Naive thymus-derived CD4-positive, alpha-beta T cell (primary cell): ENCODE measurements around the gene PCGF5. TPM values are rescaled to one million over a fixed set of nuclear protein-coding genes. Genes with fewer than 3 reads are reported as not detected.
A peak's percentile ranks its signal among the peaks of the same experiment; 100 is the strongest.

Experiments used
- ATAC-seq: fragments of 150-1000 bp; cut with Tn5 transposase; 2 replicates; pipeline ENCODE4 v1.10.0; 2021; ENCODE audit warnings: mild to moderate bottlenecking, moderate library complexity
- CTCF ChIA-PET: fragments of 350-600 bp; sonication (Branson Sonifier 250); formaldehyde crosslinking; loops from one replicate; lab custom pipeline; 2021; ENCODE audit warnings: antibody characterized with exemption; lab: Charles Lee
- POLR2A ChIA-PET: fragments of 350-600 bp; sonication (Branson Sonifier 250); formaldehyde crosslinking; loops from one replicate; lab custom pipeline; 2021; ENCODE audit warnings: antibody characterized with exemption, inconsistent platforms; lab: Charles Lee
- DNase-seq, 9 donors: peaks; one replicate each; pipeline versions ENCODE4 v3.0.0 to v3.0.0-alpha.2; 2020 to 2022; ENCODE audit warnings: mixed read lengths in 1 of 9
- H3K27ac ChIP-seq: one replicate; pipeline ENCODE4 v1.7.0; 2013; ENCODE audit warnings: mild to moderate bottlenecking, low read depth, low read length, moderate library complexity
- H3K27me3 ChIP-seq, 2 donors: one replicate each; pipeline ENCODE4 v1.7.0; 2013; ENCODE audit warnings: low read length in 2 of 2, mild to moderate bottlenecking in 2 of 2, moderate library complexity in 2 of 2; ENCODE audit not compliant: control insufficient read depth in 2 of 2, insufficient read depth in 2 of 2
- H3K36me3 ChIP-seq, 3 experiments: 1 replicate in 2 of 3; 2 replicates in 1 of 3; pipeline ENCODE4 v1.7.0; 2013; ENCODE audit warnings: low read length in 3 of 3, mild to moderate bottlenecking in 3 of 3, moderate library complexity in 1 of 3; ENCODE audit not compliant: insufficient read depth in 3 of 3, control insufficient read depth in 2 of 3
- H3K4me1 ChIP-seq, 2 donors: one replicate each; pipeline ENCODE4 v1.7.0; 2013; ENCODE audit warnings: low read length in 2 of 2, mild to moderate bottlenecking in 2 of 2, moderate library complexity in 1 of 2; ENCODE audit not compliant: control insufficient read depth in 2 of 2, insufficient read depth in 2 of 2
- H3K4me3 ChIP-seq: 2 replicates; pipeline ENCODE4 v1.7.0; 2013; ENCODE audit warnings: mild to moderate bottlenecking, low read length
- H3K9me3 ChIP-seq, 3 experiments: 1 replicate in 2 of 3; 2 replicates in 1 of 3; pipeline ENCODE4 v1.7.0; 2013; ENCODE audit warnings: low read length in 3 of 3; ENCODE audit not compliant: control insufficient read depth in 2 of 3
- H3K27ac Mint-ChIP-seq, 9 donors: one replicate each; pipeline ENCODE4 v1.8.0; 2020 to 2022; ENCODE audit warnings: mixed read lengths in 9 of 9, mild to moderate bottlenecking in 8 of 9, moderate library complexity in 5 of 9, inconsistent platforms in 2 of 9
- H3K27me3 Mint-ChIP-seq, 5 donors: one replicate each; pipeline ENCODE4 v1.8.0; 2021 to 2022; ENCODE audit warnings: mixed read lengths in 5 of 5, mild to moderate bottlenecking in 1 of 5
- H3K36me3 Mint-ChIP-seq, 5 donors: one replicate each; pipeline ENCODE4 v1.8.0; 2020 to 2022; ENCODE audit warnings: mixed read lengths in 5 of 5, mild to moderate bottlenecking in 3 of 5, inconsistent platforms in 1 of 5
- H3K4me1 Mint-ChIP-seq, 7 donors: one replicate each; pipeline ENCODE4 v1.8.0; 2020 to 2022; ENCODE audit warnings: mixed read lengths in 7 of 7, mild to moderate bottlenecking in 3 of 7, inconsistent platforms in 1 of 7
- H3K4me3 Mint-ChIP-seq, 10 donors: one replicate each; pipeline ENCODE4 v1.8.0; 2020 to 2022; ENCODE audit warnings: mild to moderate bottlenecking in 10 of 10, mixed read lengths in 10 of 10, moderate library complexity in 6 of 10, inconsistent platforms in 2 of 10
- H3K9me3 Mint-ChIP-seq, 11 donors: one replicate each; pipeline ENCODE4 v1.8.0; 2020 to 2022; ENCODE audit warnings: mixed read lengths in 11 of 11, mild to moderate bottlenecking in 4 of 11, inconsistent platforms in 1 of 11, moderate library complexity in 1 of 11
- intact Hi-C, 2 donors: fragments of 100-400 bp; cut with micrococcal nuclease; formaldehyde crosslinking; loops; one replicate each; pipeline ENCODE4 v1.15.1; 2023
- polyA plus RNA-seq, 2 donors: library from polyadenylated mRNA; unstranded; fragments of 300-500 nt; fragmentation: Illumina TruSeq; gene quantifications; one replicate each; pipeline ENCODE4 v1.2.3, GENCODE V29; 2021
- total RNA-seq, 6 experiments: library from RNA in 5 of 6; stranded (reverse) in 5 of 6; gene quantifications; 1 replicate in 5 of 6; 2 replicates in 1 of 6; pipeline ENCODE4 v1.2.3 and lab custom pipeline; 2021 to 2026

The PCGF5 gene
- total and polyA plus RNA-seq, 7 experiments from 2014 or later: 41.2 to 69.9 (median 57.4) TPM

GRCh38 chr10:91196268-91197048, 24.0 kb upstream of the PCGF5 start:
- H3K27ac ChIP-seq: no peak overlapping the region
- H3K27ac Mint-ChIP-seq: peak overlapping the region in 8 of 9 donors; percentile 26 to 91 (median 40)
- H3K4me3 ChIP-seq: no peak overlapping the region
- peaks cover 53 to 91% (median 87%) of the 10 kb centered on the region in 7 donors for H3K4me1 Mint-ChIP-seq
- H3K36me3 ChIP-seq: no peaks in the 10 kb centered on the region
- peaks cover 37% of the 10 kb centered on the region in 2 donors for H3K4me1 ChIP-seq
- no peaks in the 10 kb centered on the region for H3K27me3 Mint-ChIP-seq
- H3K4me3 Mint-ChIP-seq: no peak overlapping the region
- ChIA-PET POLR2A (interaction anchor here (0.9 kb wide), 1 partner anchor 10 kb away, joined by 3 read pairs; no protein-coding TSS in a partner anchor), CTCF (no interaction called here)
- H3K9me3 Mint-ChIP-seq: peaks cover 0 to 11% (median 0%) of the 10 kb centered on the region in 11 donors
- DNase-seq: no peak
- H3K9me3 ChIP-seq: peaks cover 0 to 4% (median 0%) of the 10 kb centered on the region in 3 experiments
- intact Hi-C loops: no loop called here
- H3K27me3 ChIP-seq: no peaks in the 10 kb centered on the region
- H3K36me3 Mint-ChIP-seq: peaks cover 10 to 33% (median 24%) of the 10 kb centered on the region in 5 donors
- no peak for ATAC-seq

- Histone ChIP-seq H3K27ac (no peak overlapping the region), H3K4me1 (peaks cover 42 to 43% of the 10 kb centered on the region in 2 donors), H3K4me3 (no peak overlapping the region), H3K9me3 (peaks cover 0 to 4% (median 0%) of the 10 kb centered on the region in 3 experiments), H3K27me3 (no peaks in the 10 kb centered on the region), H3K36me3 (no peaks in the 10 kb centered on the region)
- no peaks in the 10 kb centered on the region for H3K27me3 Mint-ChIP-seq
- peak overlapping the region in 6 of 9 donors; percentile 2 to 91 (median 26) for H3K27ac Mint-ChIP-seq
- ChIA-PET POLR2A (interaction anchor here (0.9 kb wide), 1 partner anchor 10 kb away, joined by 3 read pairs; no protein-coding TSS in a partner anchor), CTCF (no interaction called here)
- intact Hi-C loops: no loop called here
- ATAC-seq (no peak), DNase-seq (no peak)
- no peak overlapping the region for H3K4me3 Mint-ChIP-seq
- peaks cover 0 to 11% (median 0%) of the 10 kb centered on the region in 11 donors for H3K9me3 Mint-ChIP-seq
- H3K4me1 Mint-ChIP-seq: peaks cover 57 to 92% (median 88%) of the 10 kb centered on the region in 7 donors
- peaks cover 10 to 33% (median 24%) of the 10 kb centered on the region in 5 donors for H3K36me3 Mint-ChIP-seq
Observed at GRCh38 chr10:91197127-91197526, 23.3 kb upstream of the PCGF5 start.

- peaks cover 55 to 91% (median 86%) of the 10 kb centered on the region in 7 donors for H3K4me1 Mint-ChIP-seq
- Histone ChIP-seq H3K27me3 (no peaks in the 10 kb centered on the region), H3K27ac (peak overlapping the region; percentile 59), H3K36me3 (no peaks in the 10 kb centered on the region), H3K9me3 (peaks cover 0 to 3% (median 0%) of the 10 kb centered on the region in 3 experiments), H3K4me1 (peaks cover 55 to 57% of the 10 kb centered on the region in 2 donors), H3K4me3 (no peak overlapping the region)
- peak overlapping the region in 8 of 10 donors; percentile 9 to 82 (median 54) for H3K4me3 Mint-ChIP-seq
- peaks cover 0 to 3% (median 0%) of the 10 kb centered on the region in 11 donors for H3K9me3 Mint-ChIP-seq
- DNase-seq (peak in 5 of 9 donors; percentile 21 to 45 (median 28)), ATAC-seq (peak; percentile 55)
- intact Hi-C loops: loop anchor here in 1 of 2 donors (1.0 kb wide), 1 partner anchor 35 kb away; no protein-coding TSS in a partner anchor
- ChIA-PET POLR2A (interaction anchor here (1.3 kb wide), 1 partner anchor 35 kb away, joined by 3 read pairs; no protein-coding TSS in a partner anchor), CTCF (no interaction called here)
- H3K27me3 Mint-ChIP-seq: no peaks in the 10 kb centered on the region
- H3K27ac Mint-ChIP-seq: peak overlapping the region; percentile 44 to 94 (median 86)
- peaks cover 2 to 22% (median 20%) of the 10 kb centered on the region in 5 donors for H3K36me3 Mint-ChIP-seq
Observed at GRCh38 chr10:91198781-91199180, 21.7 kb upstream of the PCGF5 start.

GRCh38 chr10:91200314-91201212, 19.9 kb upstream of the PCGF5 start:
- Histone ChIP-seq H3K27ac (peak overlapping the region; percentile 59), H3K27me3 (no peaks in the 10 kb centered on the region), H3K36me3 (no peaks in the 10 kb centered on the region), H3K9me3 (no peaks in the 10 kb centered on the region), H3K4me3 (peak overlapping the region; percentile 12), H3K4me1 (peaks cover 52 to 61% of the 10 kb centered on the region in 2 donors)
- intact Hi-C loops: loop anchor here (1.0 to 5.0 kb wide), 6 partner anchors 10 to 597 kb away; partner anchors contain the start of genes PCGF5 (in 2 of the 2) and TNKS2 (in 1 of the 2)
- Mint-ChIP-seq H3K9me3 (peaks cover 0 to 3% (median 0%) of the 10 kb centered on the region in 11 donors), H3K27me3 (no peaks in the 10 kb centered on the region), H3K4me1 (peaks cover 55 to 93% (median 86%) of the 10 kb centered on the region in 7 donors), H3K36me3 (peaks cover 0 to 15% (median 9%) of the 10 kb centered on the region in 5 donors), H3K27ac (peak overlapping the region; percentile 78 to 94 (median 90)), H3K4me3 (peak overlapping the region; percentile 19 to 82 (median 68))
- CTCF ChIA-PET: interaction anchor here (0.8 to 1.5 kb wide), 3 partner anchors 12 to 435 kb away, joined by 3 read pairs; no protein-coding TSS in a partner anchor
- DNase-seq (no peak), ATAC-seq (no peak)
- POLR2A ChIA-PET: interaction anchor here (0.8 to 2.6 kb wide), 4 partner anchors 19 to 39 kb away, joined by 4 to 16 read pairs (median 4); partner anchors contain the start of gene PCGF5

- POLR2A ChIA-PET: interaction anchor here (0.8 to 2.6 kb wide), 3 partner anchors 19 to 38 kb away, joined by 4 to 16 read pairs (median 5); partner anchors contain the start of gene PCGF5
- Histone ChIP-seq H3K36me3 (no peaks in the 10 kb centered on the region), H3K4me1 (peaks cover 59 to 65% of the 10 kb centered on the region in 2 donors), H3K9me3 (no peaks in the 10 kb centered on the region), H3K27me3 (no peaks in the 10 kb centered on the region), H3K4me3 (peak overlapping the region; percentile 12), H3K27ac (peak overlapping the region; percentile 59)
- intact Hi-C loops: loop anchor here (1.0 to 5.0 kb wide), 6 partner anchors 9 to 596 kb away; partner anchors contain the start of genes PCGF5 (in 2 of the 2) and TNKS2 (in 1 of the 2)
- peak; percentile 78 for ATAC-seq
- Mint-ChIP-seq H3K27ac (peak overlapping the region; percentile 78 to 94 (median 90)), H3K36me3 (peaks cover 0 to 13% (median 8%) of the 10 kb centered on the region in 5 donors), H3K4me3 (peak overlapping the region; percentile 19 to 82 (median 68)), H3K9me3 (peaks cover 0 to 3% (median 0%) of the 10 kb centered on the region in 11 donors), H3K27me3 (no peaks in the 10 kb centered on the region), H3K4me1 (peaks cover 63 to 95% (median 86%) of the 10 kb centered on the region in 7 donors)
- CTCF ChIA-PET: interaction anchor here (0.8 to 1.5 kb wide), 2 partner anchors 11 to 25 kb away, joined by 3 read pairs; no protein-coding TSS in a partner anchor
- DNase-seq: peak in 8 of 9 donors; percentile 49 to 77 (median 62)
Observed at GRCh38 chr10:91201213-91201996, 19.1 kb upstream of the PCGF5 start.
